ENCODE measurements around the gene MLLT6. TPM values are rescaled to one million over a fixed set of nuclear protein-coding genes. Genes with fewer than 3 reads are reported as not detected.

Gene MLLT6
- total and polyA plus RNA-seq, 2 of the 13 experiments (the other 11 are each of a cell fraction or from before 2014, with no cell fraction given) = 50.7 to 69.5 TPM

DNA sequence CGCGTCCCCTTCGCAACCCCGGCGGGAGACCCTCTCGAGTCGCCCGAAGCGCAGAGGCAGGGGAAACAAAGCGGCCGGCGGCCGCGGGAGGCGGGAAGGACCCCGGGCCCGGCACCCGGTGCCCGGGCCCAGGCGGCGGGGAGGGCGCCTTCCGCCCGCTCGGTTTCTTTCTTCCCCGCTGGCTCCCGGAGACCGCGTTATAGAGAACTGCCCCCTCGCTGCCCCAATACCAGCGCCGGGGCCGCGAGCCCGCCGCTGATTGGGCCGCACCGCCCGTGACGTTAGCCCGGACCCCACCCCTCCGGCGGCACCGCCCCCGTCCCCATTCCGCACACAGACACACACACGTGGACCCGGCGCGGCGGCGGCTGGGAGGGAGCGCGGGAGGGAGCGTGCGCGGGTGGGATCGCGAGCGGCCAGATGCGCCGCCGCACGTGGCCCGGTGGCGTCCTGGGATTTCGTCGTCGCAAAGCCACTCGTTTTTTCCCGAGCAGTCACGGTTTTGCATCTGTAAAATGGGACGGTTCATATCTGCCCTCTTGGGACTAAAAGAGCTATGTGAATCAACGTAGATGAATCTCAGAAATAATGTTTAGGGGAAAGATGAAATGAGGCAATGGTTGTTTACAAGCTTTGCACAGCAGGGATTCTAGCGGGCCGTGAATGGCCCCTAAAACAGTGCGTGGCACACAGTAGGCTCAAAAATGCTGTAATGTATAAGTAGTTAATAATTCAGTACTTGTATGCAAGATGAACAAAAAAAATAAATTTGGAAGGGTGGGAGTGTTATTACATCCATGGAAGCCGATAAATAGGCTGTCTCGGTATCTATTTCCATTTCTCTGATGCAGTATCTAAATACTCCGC lies 30.1 kb upstream of the MLLT6 start, which contains the start of gene EPOP (continued):
- TF ChIP-seq PRDM4 (CRISPR knock-in tag; IDR thresholded peaks at IDR 0.05; ENCODE audit: borderline replicate concordance) (peak; percentile 28; the same call in 1 of the 2 replicates), SATB2 (CRISPR knock-in tag; IDR thresholded peaks at IDR 0.05) (peak; percentile 93), GATAD2A (CRISPR knock-in tag; IDR thresholded peaks at IDR 0.05) (peak; percentile 41; the same call in 1 of the 2 replicates), ZBTB26 (CRISPR knock-in tag; IDR thresholded peaks at IDR 0.05; ENCODE audit: borderline replicate concordance) (peak; percentile 91; the same call in 1 of the 2 replicates), ZFX (CRISPR knock-in tag; IDR thresholded peaks at IDR 0.05; ENCODE audit: low read depth) (peak; percentile 20; the same call in 1 of the 2 replicates), CAMTA2 (CRISPR knock-in tag; IDR thresholded peaks at IDR 0.05; ENCODE audit: borderline replicate concordance) (no peak), HOXA7 (CRISPR knock-in tag; IDR thresholded peaks at IDR 0.05) (no peak), PHF20 (CRISPR knock-in tag; IDR thresholded peaks at IDR 0.05) (no peak), TCF7 (IDR thresholded peaks at IDR 0.05; ENCODE audit: low read depth) (no peak), ZNF207 (IDR thresholded peaks at IDR 0.05; ENCODE audit: borderline replicate concordance) (no peak), ZNF678 (CRISPR knock-in tag; IDR thresholded peaks at IDR 0.05) (no peak), RBM39 (IDR thresholded peaks at IDR 0.05; ENCODE audit: low read depth, low read length, poor library complexity, severe bottlenecking) (peak; percentile 55), KDM6A (CRISPR knock-in tag; IDR thresholded peaks at IDR 0.05; ENCODE audit: low read depth) (peak; percentile 33; the same call in 1 of the 2 replicates), GPN1 (CRISPR knock-in tag; IDR thresholded peaks at IDR 0.05; ENCODE audit: borderline replicate concordance) (no peak), AKAP8 (CRISPR knock-in tag; IDR thresholded peaks at IDR 0.05) (peak; percentile 92), MAFG (CRISPR knock-in tag; IDR thresholded peaks at IDR 0.05) (no peak), SIN3B (IDR thresholded peaks at IDR 0.05; ENCODE audit: low read length) (no peak)
- TF ChIP-seq, protein P1, sequence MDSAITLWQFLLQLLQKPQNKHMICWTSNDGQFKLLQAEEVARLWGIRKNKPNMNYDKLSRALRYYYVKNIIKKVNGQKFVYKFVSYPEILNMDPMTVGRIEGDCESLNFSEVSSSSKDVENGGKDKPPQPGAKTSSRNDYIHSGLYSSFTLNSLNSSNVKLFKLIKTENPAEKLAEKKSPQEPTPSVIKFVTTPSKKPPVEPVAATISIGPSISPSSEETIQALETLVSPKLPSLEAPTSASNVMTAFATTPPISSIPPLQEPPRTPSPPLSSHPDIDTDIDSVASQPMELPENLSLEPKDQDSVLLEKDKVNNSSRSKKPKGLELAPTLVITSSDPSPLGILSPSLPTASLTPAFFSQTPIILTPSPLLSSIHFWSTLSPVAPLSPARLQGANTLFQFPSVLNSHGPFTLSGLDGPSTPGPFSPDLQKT (CRISPR knock-in tag; IDR thresholded peaks at IDR 0.05; ENCODE audit: borderline replicate concordance) = no peak; the same call in 1 of the 2 replicates
- TF ChIP-seq, protein P2, sequence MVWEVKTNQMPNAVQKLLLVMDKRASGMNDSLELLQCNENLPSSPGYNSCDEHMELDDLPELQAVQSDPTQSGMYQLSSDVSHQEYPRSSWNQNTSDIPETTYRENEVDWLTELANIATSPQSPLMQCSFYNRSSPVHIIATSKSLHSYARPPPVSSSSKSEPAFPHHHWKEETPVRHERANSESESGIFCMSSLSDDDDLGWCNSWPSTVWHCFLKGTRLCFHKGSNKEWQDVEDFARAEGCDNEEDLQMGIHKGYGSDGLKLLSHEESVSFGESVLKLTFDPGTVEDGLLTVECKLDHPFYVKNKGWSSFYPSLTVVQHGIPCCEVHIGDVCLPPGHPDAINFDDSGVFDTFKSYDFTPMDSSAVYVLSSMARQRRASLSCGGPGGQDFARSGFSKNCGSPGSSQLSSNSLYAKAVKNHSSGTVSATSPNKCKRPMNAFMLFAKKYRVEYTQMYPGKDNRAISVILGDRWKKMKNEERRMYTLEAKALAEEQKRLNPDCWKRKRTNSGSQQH (CRISPR knock-in tag; IDR thresholded peaks at IDR 0.05; ENCODE audit: low read depth) = peak; percentile 95; the same call in 1 of the 2 replicates
- TF ChIP-seq, protein P3, sequence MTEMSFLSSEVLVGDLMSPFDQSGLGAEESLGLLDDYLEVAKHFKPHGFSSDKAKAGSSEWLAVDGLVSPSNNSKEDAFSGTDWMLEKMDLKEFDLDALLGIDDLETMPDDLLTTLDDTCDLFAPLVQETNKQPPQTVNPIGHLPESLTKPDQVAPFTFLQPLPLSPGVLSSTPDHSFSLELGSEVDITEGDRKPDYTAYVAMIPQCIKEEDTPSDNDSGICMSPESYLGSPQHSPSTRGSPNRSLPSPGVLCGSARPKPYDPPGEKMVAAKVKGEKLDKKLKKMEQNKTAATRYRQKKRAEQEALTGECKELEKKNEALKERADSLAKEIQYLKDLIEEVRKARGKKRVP (CRISPR knock-in tag; IDR thresholded peaks at IDR 0.05) = peak in 1 of 2 experiments; percentile 76; a peak in 2 of 4 replicates
- TF ChIP-seq, protein P4, sequence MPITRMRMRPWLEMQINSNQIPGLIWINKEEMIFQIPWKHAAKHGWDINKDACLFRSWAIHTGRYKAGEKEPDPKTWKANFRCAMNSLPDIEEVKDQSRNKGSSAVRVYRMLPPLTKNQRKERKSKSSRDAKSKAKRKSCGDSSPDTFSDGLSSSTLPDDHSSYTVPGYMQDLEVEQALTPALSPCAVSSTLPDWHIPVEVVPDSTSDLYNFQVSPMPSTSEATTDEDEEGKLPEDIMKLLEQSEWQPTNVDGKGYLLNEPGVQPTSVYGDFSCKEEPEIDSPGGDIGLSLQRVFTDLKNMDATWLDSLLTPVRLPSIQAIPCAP (CRISPR knock-in tag; IDR thresholded peaks at IDR 0.05; ENCODE audit: low read depth) = no peak

All from HepG2 (cell line).